Fibroblast of skin of scalp (primary cell): ENCODE data around the gene KCNJ14. TPM values are rescaled to one million over a fixed set of nuclear protein-coding genes. Genes with fewer than 3 reads are reported as not detected.

Source experiments
- DNase-seq: peaks from one replicate; pipeline ENCODE4 v3.0.0-alpha.2; 2013
- polyA plus RNA-seq, 2 experiments: library from polyadenylated mRNA; unstranded; fragments of 120-200 nt; gene quantifications; one replicate each; pipeline ENCODE4 v1.2.1, GENCODE V29; 2013; ENCODE audit not compliant: insufficient read length in 2 of 2

KCNJ14 gene
- polyA plus RNA-seq (2013, experiment 1 of 2; ENCODE audit: insufficient read length): 0.39 TPM
- polyA plus RNA-seq (2013, experiment 2 of 2; ENCODE audit: insufficient read length): 0.35 TPM

- no peak for DNase-seq
These were observed at the start of gene KCNJ14 for GRCh38 chr19:48455171-48455907. KCNJ14 (plus strand) TSS chr19:48455574; CDS start chr19:48461725, 6,151 bp downstream.

GRCh38 chr19:48405850-48406249 is 49.5 kb upstream of the KCNJ14 start:
- DNase-seq: no peak

DNA sequence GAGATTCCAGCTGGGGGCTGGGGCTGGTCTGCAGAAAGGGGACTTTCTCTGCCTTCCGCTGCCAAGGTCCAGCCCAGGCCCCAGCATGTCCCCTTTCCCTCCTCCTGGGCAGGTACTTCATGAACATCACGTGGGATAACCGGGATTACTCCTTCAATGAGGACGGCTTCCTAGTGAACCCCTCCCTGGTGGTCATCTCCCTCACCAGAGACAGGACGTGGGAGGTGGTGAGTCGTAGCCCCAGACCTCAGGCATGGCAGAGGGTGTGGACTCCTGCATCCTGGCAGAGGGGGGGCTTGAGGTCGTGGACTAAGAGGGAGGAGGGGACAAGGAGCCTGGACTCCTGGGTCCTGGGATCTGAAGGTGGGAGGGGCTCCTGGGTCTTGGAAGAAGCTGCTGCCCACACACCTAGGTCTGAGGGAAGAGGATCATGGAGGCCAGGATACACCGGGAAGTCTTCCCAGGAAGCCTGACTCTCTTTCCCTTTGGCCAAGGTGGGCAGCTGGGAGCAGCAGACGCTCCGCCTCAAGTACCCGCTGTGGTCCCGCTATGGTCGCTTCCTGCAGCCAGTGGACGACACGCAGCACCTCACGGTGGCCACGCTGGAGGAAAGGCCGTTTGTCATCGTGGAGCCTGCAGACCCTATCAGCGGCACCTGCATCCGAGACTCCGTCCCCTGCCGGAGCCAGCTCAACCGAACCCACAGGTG is 41.3 kb upstream of the KCNJ14 start:
- peak; percentile 70 for DNase-seq

GRCh38 chr19:48415395-48415794 is 40.0 kb upstream of the KCNJ14 start:
- peak; percentile 88 for DNase-seq

- no peak for DNase-seq
These were observed 39.6 kb upstream of the KCNJ14 start for GRCh38 chr19:48415806-48416221.

GRCh38 chr19:48417421-48417820 is 38.0 kb upstream of the KCNJ14 start:
- no peak for DNase-seq

DNA sequence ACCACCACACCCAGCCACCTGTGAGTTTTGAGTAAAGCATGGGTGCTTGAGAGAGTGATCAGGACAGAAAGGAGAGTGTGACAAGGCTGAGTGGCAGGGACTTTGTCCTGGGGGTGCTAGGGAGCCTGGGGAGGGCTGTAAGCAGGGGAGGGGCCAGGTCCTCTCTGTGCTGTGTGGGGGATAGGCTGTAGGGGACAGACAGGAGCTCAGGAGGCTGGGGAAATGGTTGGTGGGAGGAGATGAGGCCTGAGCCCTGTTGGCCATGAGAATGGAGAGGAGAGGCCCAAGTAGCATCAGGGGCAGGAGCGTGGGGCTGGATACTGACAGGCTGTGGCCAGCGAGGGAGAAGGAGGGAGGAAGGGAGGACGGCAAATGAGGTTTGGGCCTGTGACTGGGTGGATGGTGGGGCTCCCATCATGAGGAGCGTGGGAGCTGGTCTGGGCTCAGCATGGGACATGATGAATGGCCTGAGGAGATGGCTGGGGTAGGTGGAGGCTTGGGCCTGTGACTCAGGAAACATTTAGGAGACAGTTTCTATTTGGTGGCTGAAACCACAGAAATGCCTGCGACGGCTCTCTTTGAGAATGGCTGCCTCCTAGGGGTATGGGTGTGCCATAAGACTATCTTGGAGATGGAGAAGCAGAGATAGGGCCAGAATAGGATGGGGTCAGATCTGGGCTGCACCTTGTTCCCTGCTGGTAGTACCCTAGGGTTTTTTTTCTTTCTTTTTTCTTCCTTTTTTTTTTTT is 36.9 kb upstream of the KCNJ14 start:
- peak; percentile 78 for DNase-seq

GRCh38 chr19:48419158-48419920 is 36.0 kb upstream of the KCNJ14 start:
- DNase-seq: peak; percentile 74

DNA sequence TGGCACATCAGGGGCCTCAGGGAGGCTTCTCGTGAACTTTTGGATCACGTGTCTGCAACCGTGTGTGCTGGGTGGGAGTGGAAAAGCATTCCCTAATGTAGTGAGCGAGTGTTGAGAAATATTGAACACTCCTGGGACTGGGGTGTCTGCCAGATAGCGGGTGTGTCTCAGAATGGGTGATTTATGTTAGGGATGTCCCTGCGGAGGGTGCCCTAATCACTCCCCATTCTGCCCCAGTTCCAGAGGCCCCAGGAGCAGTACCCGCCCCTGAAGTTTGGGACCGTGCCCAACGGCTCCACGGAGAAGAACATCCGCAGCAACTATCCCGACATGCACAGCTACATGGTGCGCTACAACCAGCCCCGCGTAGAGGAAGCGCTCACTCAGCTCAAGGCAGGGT is 33.8 kb upstream of the KCNJ14 start:
- DNase-seq: no peak

GRCh38 chr19:48424694-48425219 is 30.6 kb upstream of the KCNJ14 start:
- DNase-seq: peak; percentile 78

- no peak for DNase-seq
These were observed 26.7 kb upstream of the KCNJ14 start for GRCh38 chr19:48428670-48429069.

GRCh38 chr19:48433337-48433736 is 22.0 kb upstream of the KCNJ14 start:
- no peak for DNase-seq

GRCh38 chr19:48436586-48436985 is 18.8 kb upstream of the KCNJ14 start:
- no peak for DNase-seq

DNA sequence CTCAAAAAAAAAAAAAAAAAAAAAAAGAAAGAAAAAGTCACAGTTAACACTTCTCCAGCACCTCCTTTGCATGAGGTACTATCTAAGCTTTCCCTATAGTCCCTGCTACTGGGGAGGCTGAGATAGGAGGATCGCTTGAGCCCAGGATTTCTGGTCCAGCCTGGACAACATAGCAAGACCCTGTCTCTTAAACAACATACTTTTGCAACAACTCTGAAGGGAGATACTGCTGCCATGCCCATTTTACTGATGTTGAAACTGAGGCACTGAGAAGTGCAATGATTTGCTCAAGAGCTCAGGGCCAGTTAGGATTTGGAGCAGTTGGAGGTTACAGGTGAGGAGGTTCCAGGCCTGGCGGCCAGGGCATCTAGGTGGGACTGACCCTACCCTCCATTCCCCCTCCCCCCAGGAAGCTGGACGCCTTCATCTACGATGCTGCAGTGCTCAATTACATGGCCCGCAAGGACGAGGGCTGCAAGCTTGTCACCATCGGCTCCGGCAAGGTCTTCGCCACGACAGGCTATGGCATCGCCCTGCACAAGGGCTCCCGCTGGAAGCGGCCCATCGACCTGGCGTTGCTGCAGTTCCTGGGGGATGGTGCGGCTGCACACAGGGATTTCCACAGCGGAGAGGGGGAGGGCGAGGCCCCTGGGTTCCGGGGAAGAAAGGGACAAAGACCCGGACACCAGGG is 13.9 kb upstream of the KCNJ14 start:
- no peak for DNase-seq

DNA sequence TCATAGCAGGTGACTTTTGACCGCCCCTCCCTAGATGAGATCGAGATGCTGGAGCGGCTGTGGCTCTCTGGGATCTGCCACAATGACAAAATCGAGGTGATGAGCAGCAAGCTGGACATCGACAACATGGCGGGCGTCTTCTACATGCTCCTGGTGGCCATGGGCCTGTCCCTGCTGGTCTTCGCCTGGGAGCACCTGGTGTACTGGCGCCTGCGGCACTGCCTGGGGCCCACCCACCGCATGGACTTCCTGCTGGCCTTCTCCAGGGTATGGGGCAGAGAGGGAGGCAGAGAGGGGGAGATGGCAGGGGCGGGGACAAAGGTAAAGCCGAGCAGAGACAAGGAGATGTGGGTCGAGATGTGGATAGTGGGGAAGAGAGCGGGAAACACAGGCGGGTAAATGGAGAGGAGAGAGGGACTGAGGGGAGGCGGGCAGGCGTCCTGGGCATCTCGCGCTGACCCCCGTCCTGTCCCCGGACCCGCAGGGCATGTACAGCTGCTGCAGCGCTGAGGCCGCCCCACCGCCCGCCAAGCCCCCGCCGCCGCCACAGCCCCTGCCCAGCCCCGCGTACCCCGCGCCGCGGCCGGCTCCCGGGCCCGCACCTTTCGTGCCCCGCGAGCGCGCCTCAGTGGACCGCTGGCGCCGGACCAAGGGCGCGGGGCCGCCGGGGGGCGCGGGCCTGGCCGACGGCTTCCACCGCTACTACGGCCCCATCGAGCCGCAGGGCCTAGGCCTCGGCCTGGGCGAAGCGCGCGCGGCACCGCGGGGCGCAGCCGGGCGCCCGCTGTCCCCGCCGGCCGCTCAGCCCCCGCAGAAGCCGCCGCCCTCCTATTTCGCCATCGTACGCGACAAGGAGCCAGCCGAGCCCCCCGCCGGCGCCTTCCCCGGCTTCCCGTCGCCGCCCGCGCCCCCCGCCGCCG is 13.0 kb upstream of the KCNJ14 start:
- DNase-seq: no peak

DNA sequence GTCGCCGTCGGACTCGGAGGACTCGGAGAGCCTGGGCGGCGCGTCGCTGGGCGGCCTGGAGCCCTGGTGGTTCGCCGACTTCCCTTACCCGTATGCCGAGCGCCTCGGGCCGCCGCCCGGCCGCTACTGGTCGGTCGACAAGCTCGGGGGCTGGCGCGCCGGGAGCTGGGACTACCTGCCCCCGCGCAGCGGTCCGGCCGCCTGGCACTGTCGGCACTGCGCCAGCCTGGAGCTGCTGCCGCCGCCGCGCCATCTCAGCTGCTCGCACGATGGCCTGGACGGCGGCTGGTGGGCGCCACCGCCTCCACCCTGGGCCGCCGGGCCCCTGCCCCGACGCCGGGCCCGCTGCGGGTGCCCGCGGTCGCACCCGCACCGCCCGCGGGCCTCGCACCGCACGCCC is 12.1 kb upstream of the KCNJ14 start:
- no peak for DNase-seq

DNA sequence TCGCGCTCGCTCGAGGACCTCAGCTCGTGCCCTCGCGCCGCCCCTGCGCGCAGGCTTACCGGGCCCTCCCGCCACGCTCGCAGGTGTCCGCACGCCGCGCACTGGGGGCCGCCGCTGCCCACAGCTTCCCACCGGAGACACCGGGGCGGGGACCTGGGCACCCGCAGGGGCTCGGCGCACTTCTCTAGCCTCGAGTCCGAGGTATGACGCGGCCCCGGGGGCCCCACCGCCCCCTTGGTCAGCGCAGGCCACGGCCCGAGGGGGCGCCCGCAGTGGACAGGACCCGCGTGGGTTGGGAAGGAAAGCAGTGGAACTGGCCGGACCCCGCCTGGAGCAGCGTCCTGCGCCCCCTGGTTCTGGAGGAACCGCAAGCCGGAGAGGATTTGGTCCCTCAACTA is 11.6 kb upstream of the KCNJ14 start:
- no peak for DNase-seq

DNA sequence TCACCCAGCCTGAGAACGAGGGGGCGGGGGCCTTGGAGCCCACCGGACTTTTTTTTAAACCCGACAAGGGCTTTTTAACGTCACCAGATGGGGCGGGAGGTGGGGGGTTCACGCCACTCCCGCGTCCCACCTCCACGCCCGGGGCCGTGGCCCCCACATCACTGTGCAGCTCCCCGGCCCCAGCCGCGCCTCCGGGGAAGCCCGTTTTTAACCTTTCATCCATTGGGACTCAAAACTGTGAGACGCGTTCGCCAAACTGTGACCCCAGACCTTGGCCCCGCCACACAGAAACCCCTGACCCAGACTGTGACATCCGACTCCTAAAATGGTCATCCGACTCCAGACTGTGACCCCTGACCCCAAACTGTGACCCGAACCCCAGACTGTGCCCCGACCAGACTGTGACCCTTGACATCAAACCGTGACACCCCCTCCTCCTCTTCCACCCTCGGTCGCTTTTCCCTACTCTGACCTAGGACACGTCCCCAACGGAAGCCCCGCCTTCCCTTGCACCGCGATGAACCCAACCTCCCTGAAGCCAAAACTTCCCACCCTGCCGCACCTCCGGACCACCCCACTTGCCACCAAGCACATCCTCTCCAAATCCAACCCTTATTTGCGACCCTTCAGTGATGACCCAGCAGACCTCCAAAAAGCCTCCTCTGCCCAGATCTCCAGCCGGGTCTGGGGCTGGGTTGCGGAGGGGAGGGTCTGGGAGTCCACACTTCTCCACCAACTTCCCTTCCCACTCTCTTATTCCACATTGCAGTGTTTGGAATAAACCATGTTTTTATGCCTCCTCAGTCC is 11.0 kb upstream of the KCNJ14 start:
- DNase-seq: no peak

DNA sequence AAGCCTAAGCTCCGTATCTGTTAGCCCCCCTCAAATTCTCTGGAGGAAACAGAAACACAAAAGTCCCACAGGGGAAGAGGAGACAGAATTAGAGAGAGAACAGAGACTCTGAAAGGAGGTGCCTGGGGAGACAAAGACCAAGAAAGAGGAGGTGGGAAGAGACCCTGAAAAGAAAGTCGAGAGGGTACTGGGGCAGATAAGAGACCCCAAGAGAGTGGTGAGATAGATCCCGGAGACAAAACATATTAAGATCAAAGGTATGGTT is 10.5 kb upstream of the KCNJ14 start:
- DNase-seq: no peak

DNA sequence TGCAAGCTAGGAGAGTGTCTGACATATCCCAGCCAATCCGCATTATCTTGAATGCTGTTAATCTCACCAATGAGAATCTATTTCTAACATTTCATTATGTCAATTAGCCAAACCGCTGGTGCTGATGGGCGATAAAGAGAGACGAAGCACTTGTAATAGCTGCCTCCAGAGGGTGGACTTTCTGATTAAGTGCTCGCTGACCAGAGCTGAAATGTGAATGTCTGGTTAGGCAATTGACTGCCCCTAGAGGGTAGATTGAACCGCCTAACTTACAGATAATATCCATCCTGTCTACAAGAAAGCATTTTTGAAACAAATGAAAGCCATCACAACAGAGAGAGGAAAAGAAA is 10.1 kb upstream of the KCNJ14 start:
- peak; percentile 93 for DNase-seq
